SK-N-SH (cell line): ENCODE measurements around the gene JMJD1C. TPM values are rescaled to one million over a fixed set of nuclear protein-coding genes. Genes with fewer than 3 reads are reported as not detected.

Experiments
- CTCF ChIA-PET: fragments of 300-600, 350-600 bp; formaldehyde crosslinking; extraction: SDS; loops from one replicate; lab custom pipeline; 2021; lab: Yijun Ruan, JAX
- POLR2A ChIA-PET: fragments of 350-600 bp; sonication (Branson Sonifier 250); formaldehyde crosslinking; extraction: SDS; loops from one replicate; lab custom pipeline; 2020; ENCODE audit warnings: antibody characterized with exemption, inconsistent platforms; lab: Yijun Ruan, JAX
- DNase-seq: peaks from one replicate; pipeline ENCODE4 v3.0.0; 2012
- H2AFZ ChIP-seq: fragments of 200-600 bp; sonication (generic); 2 replicates; pipeline ENCODE4 v1.8.1; 2016; ENCODE audit warnings: antibody characterized with exemption, mild to moderate bottlenecking, low read depth
- H3F3A ChIP-seq: fragments of 200-600 bp; sonication (generic); replicated peaks from 2 replicates; pipeline ENCODE3; 2016; ENCODE audit warnings: antibody characterized with exemption, mild to moderate bottlenecking; ENCODE audit not compliant: insufficient read depth
- H3K27ac ChIP-seq, 2 experiments: fragments of 200-500 bp in 1 of 2; fragments of 200-600 bp in 1 of 2; sonication (Bioruptor generic) in 1 of 2; sonication (generic), shearing (Covaris generic) in 1 of 2; 2 replicates each; pipeline versions ENCODE4 v1.5.1 to v1.6.1; 2014 to 2016; ENCODE audit warnings: low read depth in 2 of 2, inconsistent platforms in 1 of 2, low read length in 1 of 2, mild to moderate bottlenecking in 1 of 2, mixed read lengths in 1 of 2
- H3K27me3 ChIP-seq: fragments of 200-600 bp; sonication (generic), shearing (Covaris generic); 2 replicates; pipeline ENCODE4 v1.6.1; 2016; ENCODE audit warnings: mixed run types; ENCODE audit not compliant: insufficient read depth
- H3K36me3 ChIP-seq, 2 experiments: fragments of 200-500 bp in 1 of 2; fragments of 200-600 bp in 1 of 2; sonication (Bioruptor generic) in 1 of 2; sonication (generic) in 1 of 2; replicated peaks in 1 of 2; 2 replicates each; pipeline versions ENCODE3 to v1.5.1; 2014 to 2016; ENCODE audit warnings: low read length in 1 of 2, mild to moderate bottlenecking in 1 of 2; ENCODE audit not compliant: insufficient read depth in 2 of 2, control insufficient read depth in 1 of 2
- H3K4me1 ChIP-seq, 2 experiments: fragments of 200-500 bp in 1 of 2; fragments of 200-600 bp in 1 of 2; sonication (Bioruptor generic) in 1 of 2; sonication (generic), shearing (Covaris generic) in 1 of 2; 2 replicates each; pipeline versions ENCODE4 v1.5.1 to v1.6.1; 2014 to 2016; ENCODE audit warnings: low read depth in 1 of 2, low read length in 1 of 2, mixed run types in 1 of 2; ENCODE audit not compliant: insufficient read depth in 2 of 2, control insufficient read depth in 1 of 2
- H3K4me2 ChIP-seq: fragments of 200-600 bp; sonication (generic), shearing (Covaris generic); 2 replicates; pipeline ENCODE4 v1.6.1; 2017; ENCODE audit warnings: mixed run types
- H3K4me3 ChIP-seq, 2 experiments: fragments of 200-500 bp in 1 of 2; fragments of 200-600 bp in 1 of 2; sonication (Bioruptor generic) in 1 of 2; sonication (generic), shearing (Covaris generic) in 1 of 2; 2 replicates each; pipeline versions ENCODE4 v1.5.1 to v1.8.1; 2014 to 2016; ENCODE audit warnings: low read depth in 2 of 2, inconsistent platforms in 1 of 2, low read length in 1 of 2, mild to moderate bottlenecking in 1 of 2, mixed read lengths in 1 of 2, moderate library complexity in 1 of 2
- H3K79me2 ChIP-seq: fragments of 200-600 bp; sonication (generic); 2 replicates; pipeline ENCODE4 v1.8.1; 2017; ENCODE audit warnings: mild to moderate bottlenecking; ENCODE audit not compliant: insufficient read depth
- H3K9ac ChIP-seq: fragments of 200-600 bp; sonication (generic); 2 replicates; pipeline ENCODE4 v1.6.1; 2017; ENCODE audit warnings: mixed run types
- H3K9me2 ChIP-seq: fragments of 200-600 bp; sonication (generic); 2 replicates; pipeline ENCODE4 v1.6.1; 2017; ENCODE audit warnings: mixed run types
- H3K9me3 ChIP-seq: fragments of 200-600 bp; sonication (generic); 2 replicates; pipeline ENCODE4 v1.6.1; 2017; ENCODE audit warnings: mixed run types, mild to moderate bottlenecking, moderate library complexity
- H4K20me1 ChIP-seq: fragments of 200-600 bp; sonication (generic); 2 replicates; pipeline ENCODE4 v1.6.1; 2017; ENCODE audit warnings: mild to moderate bottlenecking, mixed run types; ENCODE audit not compliant: insufficient read depth
- CHD2 ChIP-seq: fragments of 150-350 bp; IDR thresholded peaks from 2 replicates; pipeline ENCODE4 v1.6.1; 2018; ENCODE audit warnings: low read length; ENCODE audit not compliant: partially characterized antibody
- ELF1 ChIP-seq: IDR thresholded peaks from 2 replicates; pipeline ENCODE4 v1.4.0; 2012
- EZH2phosphoT487 ChIP-seq: fragments of 200-600 bp; sonication (generic); IDR thresholded peaks from 2 replicates; pipeline ENCODE4 v1.6.1; 2017; ENCODE audit warnings: low read depth, mixed run types, mild to moderate bottlenecking, antibody characterized with exemption, moderate library complexity, borderline replicate concordance
- FOSL2 ChIP-seq: IDR thresholded peaks from 2 replicates; pipeline ENCODE4 v1.4.0; 2012; ENCODE audit warnings: low read depth, mild to moderate bottlenecking, moderate library complexity, borderline replicate concordance
- FOXJ3 ChIP-seq: sonication (generic); formaldehyde crosslinking; IDR thresholded peaks from 2 replicates; pipeline ENCODE4 v1.5.1; 2020; ENCODE audit warnings: mild to moderate bottlenecking, missing genetic modification reagents
- FOXM1 ChIP-seq: IDR thresholded peaks from 2 replicates; pipeline ENCODE4 v1.4.0; 2012; ENCODE audit warnings: low read depth, mild to moderate bottlenecking
- GABPA ChIP-seq: IDR thresholded peaks from 2 replicates; pipeline ENCODE4 v1.4.0; 2012; ENCODE audit warnings: low read depth, mild to moderate bottlenecking
- JUND ChIP-seq: IDR thresholded peaks from 2 replicates; pipeline ENCODE4 v1.4.0; 2012
- MEF2A ChIP-seq: IDR thresholded peaks from 2 replicates; pipeline ENCODE4 v1.4.0; 2012; ENCODE audit warnings: low read depth, borderline replicate concordance
- MXI1 ChIP-seq: IDR thresholded peaks from 2 replicates; pipeline ENCODE4 v1.6.1; 2012; ENCODE audit warnings: mild to moderate bottlenecking, low read depth, low read length, improper control_type of control experiment
- NFIC ChIP-seq: IDR thresholded peaks from 2 replicates; pipeline ENCODE4 v1.4.0; 2012; ENCODE audit warnings: borderline replicate concordance
- NRF1 ChIP-seq: IDR thresholded peaks from 2 replicates; pipeline ENCODE4 v1.6.1; 2012; ENCODE audit warnings: low read depth, mild to moderate bottlenecking, low read length
- POLR2AphosphoS5 ChIP-seq: IDR thresholded peaks from 2 replicates; pipeline ENCODE4 v1.6.1; 2012; ENCODE audit warnings: low read depth, low read length
- RFX5 ChIP-seq: IDR thresholded peaks from 2 replicates; pipeline ENCODE4 v1.6.1; 2012; ENCODE audit warnings: mild to moderate bottlenecking, improper control_type of control experiment, low read length
- SMC3 ChIP-seq: IDR thresholded peaks from 2 replicates; pipeline ENCODE4 v1.6.1; 2012; ENCODE audit warnings: low read depth, low read length, improper control_type of control experiment
- TAF1 ChIP-seq: IDR thresholded peaks from 2 replicates; pipeline ENCODE4 v1.6.1; 2012; ENCODE audit warnings: low read depth, mild to moderate bottlenecking, low read length, moderate library complexity, borderline replicate concordance
- TCF12 ChIP-seq: IDR thresholded peaks from 2 replicates; pipeline ENCODE4 v1.4.0; 2012
- TEAD4 ChIP-seq: IDR thresholded peaks from 2 replicates; pipeline ENCODE4 v1.4.0; 2012; ENCODE audit warnings: mild to moderate bottlenecking, borderline replicate concordance; ENCODE audit not compliant: insufficient read depth
- WGBS: methylation state at CpG from one replicate; pipeline ENCODE4 v1.1.6; 2017; ENCODE audit warnings: low lambda C conversion rate; 5-methylcytosine and 5-hydroxymethylcytosine counted together
- polyA plus RNA-seq, 3 experiments: library from polyadenylated mRNA; depleted of rRNA; stranded (reverse); fragments of >200 nt; gene quantifications; 2 replicates each; pipeline ENCODE4 v1.2.3, GENCODE V29; 2012
- TF ChIP-seq, protein P1 (sequence below): IDR thresholded peaks from 2 replicates; pipeline ENCODE4 v1.6.1; 2012; ENCODE audit warnings: mild to moderate bottlenecking, low read depth, low read length, moderate library complexity
- TF ChIP-seq, protein P2 (sequence below): IDR thresholded peaks from 2 replicates; pipeline ENCODE4; 2012
- TF ChIP-seq, protein P3 (sequence below): IDR thresholded peaks from 2 replicates; pipeline ENCODE4 v1.4.0; 2012; ENCODE audit warnings: low read depth

The JMJD1C gene
- polyA plus RNA-seq, 1 of the 3 experiments (the other 2 are of a cell fraction), result 11.7 TPM

DNA sequence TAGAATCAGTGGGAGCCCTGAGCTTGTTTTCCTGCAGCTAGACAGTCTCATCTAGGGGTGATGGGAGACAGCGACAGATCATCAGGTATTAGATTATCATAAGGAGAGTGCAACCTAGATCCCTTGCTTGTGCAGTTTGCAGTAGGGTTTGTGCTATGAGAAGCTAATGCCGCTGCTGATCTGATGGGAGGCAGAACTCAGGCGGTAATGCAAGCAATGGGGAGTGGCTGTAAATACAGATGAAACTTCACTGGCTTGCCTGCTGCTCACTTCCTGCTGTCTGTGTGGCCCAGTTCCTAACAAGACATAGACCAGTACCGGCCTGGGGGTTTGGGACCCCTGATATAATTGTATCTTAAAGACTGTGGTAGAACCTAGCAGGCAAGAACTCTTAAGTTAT, 315.0 kb downstream of the JMJD1C start:
- Histone ChIP-seq H3K9me3 (no peaks in the 10 kb centered on the region), H3K4me1 (no peaks in the 10 kb centered on the region; a peak in 1 of 4 replicates), H3K9ac (no peak overlapping the region), H4K20me1 (no peaks in the 10 kb centered on the region), H3K27ac (no peak overlapping the region), H3F3A (no peaks in the 10 kb centered on the region)
- TF ChIP-seq, protein P1, sequence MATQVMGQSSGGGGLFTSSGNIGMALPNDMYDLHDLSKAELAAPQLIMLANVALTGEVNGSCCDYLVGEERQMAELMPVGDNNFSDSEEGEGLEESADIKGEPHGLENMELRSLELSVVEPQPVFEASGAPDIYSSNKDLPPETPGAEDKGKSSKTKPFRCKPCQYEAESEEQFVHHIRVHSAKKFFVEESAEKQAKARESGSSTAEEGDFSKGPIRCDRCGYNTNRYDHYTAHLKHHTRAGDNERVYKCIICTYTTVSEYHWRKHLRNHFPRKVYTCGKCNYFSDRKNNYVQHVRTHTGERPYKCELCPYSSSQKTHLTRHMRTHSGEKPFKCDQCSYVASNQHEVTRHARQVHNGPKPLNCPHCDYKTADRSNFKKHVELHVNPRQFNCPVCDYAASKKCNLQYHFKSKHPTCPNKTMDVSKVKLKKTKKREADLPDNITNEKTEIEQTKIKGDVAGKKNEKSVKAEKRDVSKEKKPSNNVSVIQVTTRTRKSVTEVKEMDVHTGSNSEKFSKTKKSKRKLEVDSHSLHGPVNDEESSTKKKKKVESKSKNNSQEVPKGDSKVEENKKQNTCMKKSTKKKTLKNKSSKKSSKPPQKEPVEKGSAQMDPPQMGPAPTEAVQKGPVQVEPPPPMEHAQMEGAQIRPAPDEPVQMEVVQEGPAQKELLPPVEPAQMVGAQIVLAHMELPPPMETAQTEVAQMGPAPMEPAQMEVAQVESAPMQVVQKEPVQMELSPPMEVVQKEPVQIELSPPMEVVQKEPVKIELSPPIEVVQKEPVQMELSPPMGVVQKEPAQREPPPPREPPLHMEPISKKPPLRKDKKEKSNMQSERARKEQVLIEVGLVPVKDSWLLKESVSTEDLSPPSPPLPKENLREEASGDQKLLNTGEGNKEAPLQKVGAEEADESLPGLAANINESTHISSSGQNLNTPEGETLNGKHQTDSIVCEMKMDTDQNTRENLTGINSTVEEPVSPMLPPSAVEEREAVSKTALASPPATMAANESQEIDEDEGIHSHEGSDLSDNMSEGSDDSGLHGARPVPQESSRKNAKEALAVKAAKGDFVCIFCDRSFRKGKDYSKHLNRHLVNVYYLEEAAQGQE, result no peak
- TF ChIP-seq POLR2AphosphoS5 (no peak), TEAD4 (no peak), TCF12 (no peak), FOSL2 (no peak), NRF1 (no peak), MEF2A (no peak), SMC3 (no peak), JUND (no peak), FOXJ3 (CRISPR knock-in tag) (no peak), GABPA (no peak), CHD2 (no peak)
- TF ChIP-seq, protein P2, sequence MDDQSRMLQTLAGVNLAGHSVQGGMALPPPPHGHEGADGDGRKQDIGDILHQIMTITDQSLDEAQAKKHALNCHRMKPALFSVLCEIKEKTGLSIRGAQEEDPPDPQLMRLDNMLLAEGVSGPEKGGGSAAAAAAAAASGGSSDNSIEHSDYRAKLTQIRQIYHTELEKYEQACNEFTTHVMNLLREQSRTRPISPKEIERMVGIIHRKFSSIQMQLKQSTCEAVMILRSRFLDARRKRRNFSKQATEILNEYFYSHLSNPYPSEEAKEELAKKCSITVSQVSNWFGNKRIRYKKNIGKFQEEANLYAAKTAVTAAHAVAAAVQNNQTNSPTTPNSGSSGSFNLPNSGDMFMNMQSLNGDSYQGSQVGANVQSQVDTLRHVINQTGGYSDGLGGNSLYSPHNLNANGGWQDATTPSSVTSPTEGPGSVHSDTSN, result no peak
- TF ChIP-seq, all 33 proteins: peak for 0
- no peak overlapping the region for H2AFZ ChIP-seq
- no peaks in the 10 kb centered on the region for H3K27me3 ChIP-seq
- H3K9me2 ChIP-seq, result no peaks in the 10 kb centered on the region
- POLR2A ChIA-PET, result no interaction called here
- peaks cover 56% of the 10 kb centered on the region for H3K79me2 ChIP-seq
- no peak overlapping the region for H3K4me2 ChIP-seq
- 94% methylated on average over 4 of the region's 4 CpGs for whole genome bisulfite sequencing
- no peak overlapping the region for H3K4me3 ChIP-seq
- DNase-seq, result no peak
- CTCF ChIA-PET, result no interaction called here
- H3K36me3 ChIP-seq, result peaks cover 20 to 37% of the 10 kb centered on the region in 2 experiments

DNA sequence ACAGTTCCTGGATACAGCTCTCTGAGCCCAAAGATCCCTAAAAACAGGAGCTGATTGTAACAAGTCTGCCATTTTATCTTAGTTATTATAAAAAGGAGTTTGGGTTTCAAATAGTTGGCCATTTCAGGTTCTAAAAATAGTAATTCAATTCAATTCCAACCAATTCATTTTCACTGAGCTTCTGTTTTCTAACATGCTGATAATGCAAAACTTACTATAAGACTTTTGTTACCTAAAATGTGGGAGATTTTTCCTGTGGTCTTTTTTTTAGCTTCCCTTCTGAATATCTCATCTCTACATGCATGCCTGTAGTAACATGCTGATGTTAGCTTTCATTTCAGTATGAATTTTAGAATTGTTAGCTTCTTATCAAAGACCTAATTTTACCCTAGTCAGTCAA, 319.3 kb downstream of the JMJD1C start:
- no peaks in the 10 kb centered on the region for H3F3A ChIP-seq
- no peaks in the 10 kb centered on the region for H3K27me3 ChIP-seq
- CTCF ChIA-PET, result interaction anchor here (0.8 to 3.2 kb wide), 5 partner anchors 10 to 673 kb away, joined by 3 to 28 read pairs (median 6); no protein-coding TSS in a partner anchor
- no peak overlapping the region for H3K4me3 ChIP-seq
- TF ChIP-seq TCF12 (no peak), FOXM1 (no peak), ELF1 (no peak), EZH2phosphoT487 (no peak), RFX5 (no peak), CHD2 (no peak), NFIC (no peak), MXI1 (no peak), TAF1 (no peak)
- TF ChIP-seq, protein P3, sequence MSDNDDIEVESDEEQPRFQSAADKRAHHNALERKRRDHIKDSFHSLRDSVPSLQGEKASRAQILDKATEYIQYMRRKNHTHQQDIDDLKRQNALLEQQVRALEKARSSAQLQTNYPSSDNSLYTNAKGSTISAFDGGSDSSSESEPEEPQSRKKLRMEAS, result no peak
- TF ChIP-seq, protein P1, result no peak
- TF ChIP-seq, protein P2, result no peak
- peaks cover 18% of the 10 kb centered on the region; the same call in 1 of the 2 replicates for H4K20me1 ChIP-seq
- no peak overlapping the region for H3K9ac ChIP-seq
- H2AFZ ChIP-seq, result no peak overlapping the region
- no peak for DNase-seq
- no peak overlapping the region for H3K4me2 ChIP-seq
- peaks cover 9 to 11% of the 10 kb centered on the region in 2 experiments for H3K36me3 ChIP-seq
- H3K27ac ChIP-seq, result no peak overlapping the region
- POLR2A ChIA-PET, result no interaction called here
- no peaks in the 10 kb centered on the region; a peak in 1 of 4 replicates for H3K4me1 ChIP-seq
- H3K9me3 ChIP-seq, result no peaks in the 10 kb centered on the region
- peaks cover 93% of the 10 kb centered on the region for H3K79me2 ChIP-seq
- H3K9me2 ChIP-seq, result no peaks in the 10 kb centered on the region
